ENCODE data around the gene SELENON.

DNA sequence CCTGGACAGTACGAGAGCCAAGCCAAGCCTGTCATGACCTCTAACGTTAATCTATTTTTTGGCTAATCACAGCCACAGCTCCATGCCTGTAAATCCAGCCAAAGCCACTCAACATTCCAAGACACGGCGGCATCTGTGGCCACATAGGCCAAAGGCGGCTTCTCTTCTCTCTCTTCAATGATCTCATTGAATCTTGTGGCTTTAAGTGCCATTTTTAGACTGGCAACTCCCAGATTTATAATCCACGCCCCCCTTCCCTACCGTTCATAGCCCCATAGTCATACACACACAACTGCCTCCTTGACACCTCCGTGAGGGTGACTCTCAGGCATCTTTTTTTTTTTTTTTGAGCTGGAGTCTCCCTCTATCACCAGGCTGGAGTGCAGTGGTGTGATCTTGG is 5.7 kb upstream of the SELENON start:
- no peak for TF ChIP-seq CTCF (IDR thresholded peaks at IDR 0.05; ENCODE audit: insufficient read depth, low read depth, low read length)
- no peak for TF ChIP-seq EZH2 (IDR thresholded peaks at IDR 0.05; ENCODE audit: insufficient read depth, low read length)
